Breast epithelium (tissue), 3 donors: Measurements from ENCODE around the gene OR4D9.

Experiments
- POLR2A ChIP-seq: fragments of 450-650 bp; IDR thresholded peaks from one replicate; pipeline ENCODE4 v1.6.1; 2016; ENCODE audit warnings: antibody characterized with exemption, mild to moderate bottlenecking, moderate library complexity
- POLR2AphosphoS5 ChIP-seq, 3 donors: sonication (generic); formaldehyde crosslinking; IDR thresholded peaks; one replicate each; pipeline ENCODE4 v1.6.1; 2017; ENCODE audit warnings: antibody characterized with exemption in 3 of 3

DNA sequence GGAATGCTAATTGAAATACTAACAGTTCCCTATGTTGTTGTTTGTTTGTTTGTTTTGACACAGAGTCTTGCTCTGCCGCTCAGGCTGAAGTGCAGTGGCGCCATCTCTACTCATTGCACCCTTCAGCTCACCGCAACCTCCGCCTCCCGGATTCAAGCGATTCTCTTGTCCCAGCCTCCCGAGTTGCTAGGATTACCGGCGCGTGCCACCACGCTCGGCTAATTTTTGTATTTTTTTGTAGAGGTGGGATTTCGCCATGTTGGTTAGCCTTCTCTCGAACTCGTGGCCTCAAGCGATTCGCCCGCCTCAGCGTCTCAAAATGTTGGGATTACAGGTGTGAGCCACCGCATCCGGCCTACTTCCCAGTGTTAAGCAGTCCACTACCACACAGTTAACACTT is 42.0 kb downstream of the OR4D9 start:
- TF ChIP-seq POLR2A (no peak), POLR2AphosphoS5 (IDR thresholded peaks at IDR 0.05) (no peak)
